Upper lobe of right lung (tissue), 1 donor: ENCODE measurements around the gene LAMA3. TPM values are rescaled to one million over a fixed set of nuclear protein-coding genes. Genes with fewer than 3 reads are reported as not detected.

Experiments
- ATAC-seq: fragments of 200-7000 bp; cut with Tn5 transposase; one replicate; pipeline ENCODE4 v1.9.1; 2020; ENCODE audit warnings: mild to moderate bottlenecking, moderate library complexity
- DNase-seq: peaks from one replicate; pipeline ENCODE4 v3.0.0-alpha.2; 2020
- H3K27ac ChIP-seq: fragments of 200-600 bp; one replicate; pipeline ENCODE4 v1.8.0; 2022
- H3K27me3 ChIP-seq: fragments of 200-600 bp; one replicate; pipeline ENCODE4 v1.8.0; 2022; ENCODE audit warnings: mild to moderate bottlenecking
- H3K36me3 ChIP-seq: fragments of 200-600 bp; one replicate; pipeline ENCODE4 v1.8.0; 2022
- H3K4me1 ChIP-seq: fragments of 200-600 bp; one replicate; pipeline ENCODE4 v1.8.0; 2022
- H3K4me3 ChIP-seq: fragments of 200-600 bp; one replicate; pipeline ENCODE4 v1.8.0; 2022; ENCODE audit warnings: mild to moderate bottlenecking
- H3K9me3 ChIP-seq: fragments of 200-600 bp; one replicate; pipeline ENCODE4 v1.8.0; 2022
- CTCF ChIP-seq: fragments of 200-600 bp; IDR thresholded peaks from one replicate; pipeline ENCODE4 v1.8.0; 2022; ENCODE audit warnings: antibody characterized with exemption
- intact Hi-C: fragments of 100-400 bp; cut with DNase I; formaldehyde crosslinking; loops from one replicate; pipeline ENCODE4 v1.11.0; 2022
- total RNA-seq: library from RNA; stranded (reverse); fragmentation: NEBNext Ultra II Directional; extraction: Animal tissue kit (Norgen Biotek cat#: 25700); gene quantifications from one replicate; pipeline ENCODE4 v1.2.1, GENCODE V29; 2021
- donor health status: DM: no; HTN: yes; CAD: no; lungs with severe emphysema.

The LAMA3 gene
- total RNA-seq, 1 donor from 2014 or later = 139 TPM

GRCh38 chr18:23833714-23834113 lies 144.5 kb downstream of the LAMA3 start:
- no peak overlapping the region for H3K27ac ChIP-seq
- no peak for DNase-seq
- peak; percentile 53 for ATAC-seq
- TF ChIP-seq CTCF = no peak
- no peaks in the 10 kb centered on the region for H3K27me3 ChIP-seq
- intact Hi-C loops = no loop called here
- H3K36me3 ChIP-seq = no peaks in the 10 kb centered on the region
- no peaks in the 10 kb centered on the region for H3K9me3 ChIP-seq
- peaks cover 17% of the 10 kb centered on the region for H3K4me1 ChIP-seq
- no peak overlapping the region for H3K4me3 ChIP-seq

- peak overlapping the region; percentile 74 for H3K27ac ChIP-seq
- peak; percentile 46 for ATAC-seq
- intact Hi-C loops = no loop called here
Observed at GRCh38 chr18:23835091-23835490, 145.8 kb downstream of the LAMA3 start.

GRCh38 chr18:23835506-23835905 lies 146.3 kb downstream of the LAMA3 start:
- TF ChIP-seq CTCF = no peak
- Histone ChIP-seq H3K9me3 (no peaks in the 10 kb centered on the region), H3K4me1 (peaks cover 17% of the 10 kb centered on the region), H3K27me3 (no peaks in the 10 kb centered on the region), H3K27ac (no peak overlapping the region), H3K4me3 (no peak overlapping the region), H3K36me3 (no peaks in the 10 kb centered on the region)
- ATAC-seq (peak; percentile 60), DNase-seq (no peak)
- intact Hi-C loops = no loop called here

More at GRCh38 chr18:23835091-23835490, 145.8 kb downstream of the LAMA3 start:
- no peak for DNase-seq
- TF ChIP-seq CTCF = no peak
- Histone ChIP-seq H3K4me1 (peaks cover 17% of the 10 kb centered on the region), H3K9me3 (no peaks in the 10 kb centered on the region), H3K4me3 (no peak overlapping the region), H3K36me3 (no peaks in the 10 kb centered on the region), H3K27me3 (no peaks in the 10 kb centered on the region)

GRCh38 chr18:23837591-23837990 lies 148.3 kb downstream of the LAMA3 start:
- H3K36me3 ChIP-seq = peaks cover 7% of the 10 kb centered on the region
- no peak for TF ChIP-seq CTCF
- ATAC-seq (peak; percentile 27), DNase-seq (no peak)
- H3K9me3 ChIP-seq = no peaks in the 10 kb centered on the region
- no peaks in the 10 kb centered on the region for H3K27me3 ChIP-seq
- no peak overlapping the region for H3K4me3 ChIP-seq
- H3K4me1 ChIP-seq = peaks cover 17% of the 10 kb centered on the region
- peak overlapping the region; percentile 34 for H3K27ac ChIP-seq
- intact Hi-C loops = no loop called here

GRCh38 chr18:23838233-23838632 lies 149.0 kb downstream of the LAMA3 start:
- H3K9me3 ChIP-seq = no peaks in the 10 kb centered on the region
- ATAC-seq (no peak), DNase-seq (no peak)
- H3K27ac ChIP-seq = peak overlapping the region; percentile 34
- peaks cover 17% of the 10 kb centered on the region for H3K4me1 ChIP-seq
- H3K36me3 ChIP-seq = peaks cover 8% of the 10 kb centered on the region
- no peak for TF ChIP-seq CTCF
- H3K4me3 ChIP-seq = no peak overlapping the region
- intact Hi-C loops = no loop called here
- H3K27me3 ChIP-seq = no peaks in the 10 kb centered on the region

- Histone ChIP-seq H3K36me3 (peaks cover 15% of the 10 kb centered on the region), H3K9me3 (no peaks in the 10 kb centered on the region), H3K27ac (peak overlapping the region; percentile 34), H3K27me3 (no peaks in the 10 kb centered on the region), H3K4me3 (no peak overlapping the region), H3K4me1 (peaks cover 13% of the 10 kb centered on the region)
- TF ChIP-seq CTCF = no peak
- ATAC-seq (no peak), DNase-seq (no peak)
- intact Hi-C loops = no loop called here
Observed at GRCh38 chr18:23838801-23839366, 149.6 kb downstream of the LAMA3 start.
